H1 (cell line): ENCODE results near the gene BRME1.

Experiments used
- NRF1 ChIP-seq: IDR thresholded peaks from 2 replicates; pipeline ENCODE4 v1.6.1; 2011; ENCODE audit warnings: mild to moderate bottlenecking, low read depth, low read length, improper control_type of control experiment
- POLR2A ChIP-seq, 2 experiments: IDR thresholded peaks; 1 replicate in 1 of 2; 2 replicates in 1 of 2; pipeline ENCODE4 v1.6.1; 2011; ENCODE audit warnings: low read depth in 2 of 2, low read length in 2 of 2, mild to moderate bottlenecking in 2 of 2; ENCODE audit errors: control extremely low read depth in 1 of 2
- POLR2AphosphoS5 ChIP-seq: IDR thresholded peaks from 2 replicates; pipeline ENCODE4 v1.6.1; 2011; ENCODE audit warnings: low read depth, low read length
- TAF1 ChIP-seq: IDR thresholded peaks from 2 replicates; pipeline ENCODE4 v1.6.1; 2011; ENCODE audit warnings: mild to moderate bottlenecking, low read depth, low read length

GRCh38 chr19:13848798-13849676 lies 56.9 kb downstream of the BRME1 start:
- TF ChIP-seq POLR2A (IDR thresholded peaks at IDR 0.05; ENCODE audit: control extremely low read depth in 1 of 2, low read depth in 2 of 2, low read length in 2 of 2) = no peak
- no peak for TF ChIP-seq POLR2AphosphoS5
- TF ChIP-seq TAF1 = no peak
- TF ChIP-seq NRF1 = no peak
